GM18951 (cell line): ENCODE measurements around the gene GTF2H3.

Source experiments
- POLR2A ChIP-seq: IDR thresholded peaks from 4 replicates; pipeline ENCODE4 v1.6.1; 2011; ENCODE audit warnings: mild to moderate bottlenecking; ENCODE audit not compliant: insufficient read length, insufficient read depth; ENCODE audit errors: extremely low read depth
- in situ Hi-C: fragments of 300-500 bp; cut with MboI; formaldehyde crosslinking; loops from one replicate; pipeline ENCODE4 v1.12.0; 2022; ENCODE audit warnings: low sequenced_read_pairs, mixed read lengths, inconsistent platforms; ENCODE audit not compliant: unreplicated experiment

The GTF2H3 gene

DNA sequence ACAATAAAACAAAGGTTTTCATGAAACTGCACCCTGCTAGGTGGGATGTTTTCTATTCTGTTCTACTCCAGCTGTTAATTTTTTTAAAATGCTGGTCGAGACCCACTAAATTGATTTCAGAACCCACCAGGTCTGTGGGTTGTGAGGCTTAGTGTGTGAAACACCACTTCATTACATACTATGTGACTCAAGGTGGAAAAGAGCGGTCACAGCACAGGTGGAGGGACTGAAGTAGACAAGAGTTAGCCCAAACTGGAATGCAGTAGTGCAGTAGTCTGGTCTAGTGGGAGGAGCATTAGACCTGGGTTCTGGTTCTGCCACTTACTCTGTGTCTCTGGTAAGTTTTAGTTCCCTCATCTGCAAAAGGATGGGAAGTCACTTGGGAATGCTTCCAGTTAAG, 19.5 kb upstream of the GTF2H3 start:
- in situ Hi-C loops = no loop called here
- no peak for TF ChIP-seq POLR2A

DNA sequence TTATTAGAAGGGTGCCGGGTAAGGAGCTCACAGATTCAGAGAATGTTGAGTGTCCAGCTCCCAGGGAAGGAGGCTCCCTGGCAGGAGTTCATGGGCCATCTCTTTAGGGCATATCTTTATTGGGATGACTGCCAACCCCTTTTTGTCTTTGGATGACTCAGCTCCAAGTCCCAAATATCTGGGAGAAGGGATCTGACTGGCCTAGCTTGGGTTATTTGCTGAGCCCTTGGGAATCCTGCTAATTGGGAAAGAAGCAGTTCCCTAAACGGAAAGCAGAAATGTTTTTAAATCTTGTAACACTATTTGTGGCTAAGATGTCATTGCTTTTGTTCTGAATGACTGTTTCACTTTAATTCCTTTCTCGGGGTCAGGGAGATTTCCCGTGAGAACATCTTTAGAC, 19.1 kb upstream of the GTF2H3 start:
- no peak for TF ChIP-seq POLR2A
- in situ Hi-C loops = no loop called here

DNA sequence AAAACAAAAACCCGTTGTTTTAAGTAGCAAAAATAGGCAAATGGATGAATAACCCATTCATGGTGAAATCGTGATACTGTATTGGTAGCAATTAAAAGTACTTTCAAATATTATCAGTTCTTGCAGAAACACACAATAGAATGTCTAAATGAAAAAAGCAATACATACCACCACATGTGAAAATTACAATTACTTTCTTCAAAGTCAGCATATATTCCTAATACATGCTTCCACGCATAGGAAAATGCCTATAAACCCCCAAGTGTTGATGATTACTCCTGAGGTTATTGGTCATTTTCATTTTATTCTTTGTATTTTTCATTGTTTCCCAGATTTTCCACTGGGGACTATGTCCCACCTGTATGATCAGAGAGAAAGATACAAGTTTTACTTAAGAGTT, 16.5 kb upstream of the GTF2H3 start:
- no peak for TF ChIP-seq POLR2A
- in situ Hi-C loops = no loop called here

DNA sequence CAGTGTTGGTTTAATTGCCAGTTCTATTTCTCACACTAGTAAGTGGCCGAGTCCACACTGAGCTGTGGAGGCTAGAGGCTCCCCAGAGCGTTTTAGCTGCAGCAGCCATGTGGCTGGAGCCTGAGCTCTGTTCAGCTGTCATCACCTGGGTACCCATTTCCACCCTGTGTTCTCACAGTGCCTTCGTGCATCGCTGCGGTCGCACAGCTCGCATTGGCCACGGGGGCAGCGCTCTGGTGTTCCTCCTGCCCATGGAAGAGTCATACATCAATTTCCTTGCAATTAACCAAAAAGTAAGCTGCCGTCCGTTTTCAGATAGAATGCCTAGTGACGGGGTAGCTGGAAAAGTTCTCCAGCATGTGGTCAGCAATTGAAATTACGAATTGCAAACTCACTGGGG, 16.0 kb upstream of the GTF2H3 start:
- TF ChIP-seq POLR2A = no peak
- in situ Hi-C loops = no loop called here

DNA sequence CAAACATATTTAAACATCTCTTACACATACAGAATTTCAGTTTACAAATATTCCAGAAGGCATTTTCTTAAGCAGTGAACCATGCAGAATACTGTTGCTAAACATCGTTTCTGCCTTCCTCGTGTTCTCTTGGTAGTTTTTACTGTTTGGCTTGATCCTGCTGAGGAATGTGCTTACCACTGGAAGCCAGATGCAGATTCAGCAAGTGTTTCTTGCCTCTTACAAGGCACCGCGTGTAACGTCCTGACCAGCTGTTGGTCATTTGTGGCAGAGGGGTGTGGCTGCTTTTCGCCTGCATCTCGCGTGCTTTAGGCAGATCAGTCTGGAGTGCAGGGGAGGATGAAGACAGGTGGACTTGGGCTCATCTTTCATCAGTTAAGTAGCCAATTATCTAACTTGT, 12.5 kb upstream of the GTF2H3 start:
- in situ Hi-C loops = no loop called here
- TF ChIP-seq POLR2A = no peak

DNA sequence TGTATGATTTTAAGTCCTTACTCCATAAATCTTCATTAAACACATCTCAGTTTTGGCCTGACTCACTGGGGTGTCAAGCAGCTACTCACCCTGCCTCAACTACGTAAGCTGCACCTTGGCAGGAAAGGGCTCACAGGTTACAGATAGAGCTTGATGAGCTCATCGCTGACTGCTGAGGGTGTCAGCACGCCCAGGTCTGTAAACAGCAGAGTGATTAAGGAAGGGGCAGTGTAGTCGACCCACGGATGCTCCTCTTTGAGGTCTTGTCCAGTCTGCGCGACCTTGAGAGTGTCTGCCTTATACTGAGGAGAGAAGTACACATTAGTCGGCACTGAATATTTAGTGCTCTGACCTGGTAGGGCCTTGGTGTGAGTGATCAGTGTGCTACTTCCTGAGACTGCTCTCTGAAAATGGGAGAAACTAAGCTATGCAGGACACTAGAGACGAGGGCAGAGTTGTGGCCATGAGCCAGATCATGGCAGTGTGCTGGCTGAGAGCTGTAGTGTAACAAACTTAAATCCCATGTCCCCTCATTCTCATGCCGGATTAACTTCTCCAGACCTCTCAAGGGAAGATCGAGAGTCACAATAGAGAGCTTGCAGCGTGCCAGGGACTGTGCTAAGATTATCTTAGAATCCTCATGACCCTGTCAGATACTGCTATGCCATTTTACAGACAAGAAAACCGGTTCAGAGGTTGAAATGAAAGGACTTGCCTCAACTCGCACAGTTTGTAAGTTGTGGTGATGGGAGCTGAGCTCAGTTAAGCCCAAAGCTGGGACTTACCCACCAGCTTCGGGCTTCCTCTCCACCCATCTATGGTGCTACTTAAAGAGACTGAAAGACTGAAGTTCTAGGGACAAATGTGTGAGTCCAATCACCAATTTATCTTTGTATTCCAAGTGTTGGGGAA, 11.8 kb upstream of the GTF2H3 start:
- in situ Hi-C loops = no loop called here
- TF ChIP-seq POLR2A = no peak

DNA sequence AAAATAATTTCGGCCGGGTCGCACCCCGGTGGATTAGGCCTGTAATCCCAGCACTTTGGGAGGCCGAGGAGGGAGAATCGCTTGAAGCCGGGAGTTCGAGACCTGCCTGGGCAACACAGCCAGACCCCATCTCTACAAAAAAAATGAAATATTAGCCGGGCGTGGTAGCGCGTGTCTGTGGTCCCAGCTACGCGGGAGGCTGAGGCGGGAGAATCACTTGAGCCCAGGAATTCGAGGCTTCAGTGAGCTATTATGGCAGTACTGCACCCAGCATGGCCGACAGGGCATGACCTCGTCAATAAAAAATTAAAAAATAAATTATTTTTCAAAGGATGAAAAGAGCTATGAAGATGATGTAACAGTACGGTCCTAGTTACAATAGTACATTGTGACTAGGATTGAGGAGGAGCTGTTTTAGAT, 523 bp downstream of the GTF2H3 start:
- in situ Hi-C loops = no loop called here
- no peak for TF ChIP-seq POLR2A

DNA sequence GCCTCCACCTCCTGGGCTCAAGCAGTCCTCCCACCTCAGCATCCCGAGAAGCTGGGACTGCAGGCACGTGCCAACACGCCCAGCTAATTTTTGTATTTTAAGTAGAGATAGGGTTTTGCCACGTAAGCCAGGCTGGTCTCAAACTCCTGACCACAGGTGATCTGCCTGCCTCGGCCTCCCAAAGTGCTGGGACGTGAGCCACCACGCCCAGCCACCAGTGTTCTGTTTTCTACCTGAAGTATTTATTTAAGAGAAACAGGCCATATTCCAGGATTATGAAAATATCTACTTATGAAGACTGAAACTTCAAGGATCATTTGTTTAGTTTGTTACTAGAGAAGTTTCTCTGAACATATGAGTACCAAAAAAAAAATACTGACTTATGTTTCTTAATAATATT, 10.3 kb downstream of the GTF2H3 start:
- in situ Hi-C loops = no loop called here

DNA sequence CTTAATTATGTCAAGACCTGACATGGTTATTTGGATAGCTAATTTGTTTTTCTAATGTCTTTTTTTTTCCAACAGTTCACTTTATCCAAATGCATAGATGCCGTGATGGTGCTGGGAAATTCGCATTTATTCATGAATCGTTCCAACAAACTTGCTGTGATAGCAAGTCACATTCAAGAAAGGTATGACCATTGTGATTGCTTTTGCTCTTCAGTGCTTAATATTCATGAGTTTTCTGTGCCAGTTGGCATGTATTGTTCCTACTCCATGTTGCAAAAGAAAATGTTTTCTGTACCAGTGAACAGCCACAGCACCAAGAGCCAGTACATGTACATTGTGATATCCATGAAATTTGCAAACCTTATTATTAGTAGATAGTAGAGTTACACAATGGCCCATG, 11.8 kb downstream of the GTF2H3 start:
- no peak for TF ChIP-seq POLR2A
- in situ Hi-C loops = no loop called here

More for the DNA sequence above, 10.3 kb downstream of the GTF2H3 start:
- TF ChIP-seq POLR2A = no peak

DNA sequence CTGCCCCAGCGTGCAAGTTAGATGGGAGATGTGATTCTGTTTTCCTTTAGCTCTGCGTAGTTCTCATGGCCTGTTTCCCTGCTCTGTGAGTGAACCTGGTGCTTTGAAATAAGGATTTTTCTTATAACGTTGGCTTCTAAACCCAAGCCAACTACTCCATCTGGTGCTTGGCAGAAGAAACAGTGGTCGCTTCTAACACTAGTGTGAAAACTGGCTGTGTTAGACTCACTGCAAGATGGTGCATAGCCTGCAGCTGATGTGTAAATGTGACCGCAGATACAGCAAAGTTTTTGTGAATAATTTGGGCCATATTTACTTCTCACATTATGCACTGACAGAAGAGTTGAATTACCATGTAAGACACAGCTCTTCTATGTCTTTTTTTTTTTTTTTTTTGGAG, 12.2 kb downstream of the GTF2H3 start:
- in situ Hi-C loops = no loop called here
- no peak for TF ChIP-seq POLR2A

DNA sequence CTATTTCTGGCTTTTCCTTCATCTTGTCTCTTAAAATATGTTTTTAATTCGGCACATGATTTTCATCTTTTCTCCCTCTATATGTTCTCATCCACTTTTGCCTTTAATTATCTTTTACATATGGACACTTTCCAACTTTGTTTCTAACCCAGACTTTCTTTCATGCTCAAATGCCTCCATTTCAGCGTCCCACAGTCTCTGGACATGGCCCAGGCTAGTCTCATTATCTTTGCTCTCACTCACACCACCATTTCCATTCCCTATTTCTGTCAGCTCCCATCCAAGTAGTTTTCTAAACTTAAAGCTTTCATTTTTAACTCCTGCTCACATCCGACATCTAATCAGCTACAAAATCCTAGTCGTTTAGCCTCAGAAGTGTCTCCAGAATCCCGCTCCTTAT, 14.8 kb downstream of the GTF2H3 start:
- in situ Hi-C loops = no loop called here
- no peak for TF ChIP-seq POLR2A

DNA sequence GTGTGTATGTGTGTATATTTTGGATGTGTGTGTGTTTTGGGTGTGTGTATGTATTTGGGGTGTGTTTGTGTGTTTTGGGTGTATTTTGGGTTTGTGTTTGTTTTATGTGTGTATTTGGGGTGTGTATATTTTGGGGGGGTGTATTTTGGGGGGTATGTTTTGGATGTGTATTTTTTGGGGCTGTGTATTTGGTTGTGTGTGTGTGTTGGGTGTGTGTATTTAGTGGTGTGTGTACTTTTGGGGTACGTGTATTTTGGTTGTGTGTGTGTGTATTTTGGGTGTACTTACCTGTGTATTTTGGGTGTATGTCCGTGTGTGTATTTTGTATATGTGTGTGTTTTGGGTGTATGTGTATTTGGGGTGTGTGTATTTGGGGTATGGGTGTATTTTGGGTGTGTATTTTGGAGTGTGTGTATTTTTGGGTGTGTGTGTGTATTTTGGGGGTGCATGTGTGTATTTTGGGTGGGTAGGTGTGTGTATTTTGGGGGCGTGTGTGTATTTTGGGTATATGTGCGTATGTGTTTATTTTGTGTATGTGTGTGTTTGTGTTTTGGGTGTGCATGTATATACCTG, 20.6 kb downstream of the GTF2H3 start:
- TF ChIP-seq POLR2A = no peak
- in situ Hi-C loops = no loop called here

DNA sequence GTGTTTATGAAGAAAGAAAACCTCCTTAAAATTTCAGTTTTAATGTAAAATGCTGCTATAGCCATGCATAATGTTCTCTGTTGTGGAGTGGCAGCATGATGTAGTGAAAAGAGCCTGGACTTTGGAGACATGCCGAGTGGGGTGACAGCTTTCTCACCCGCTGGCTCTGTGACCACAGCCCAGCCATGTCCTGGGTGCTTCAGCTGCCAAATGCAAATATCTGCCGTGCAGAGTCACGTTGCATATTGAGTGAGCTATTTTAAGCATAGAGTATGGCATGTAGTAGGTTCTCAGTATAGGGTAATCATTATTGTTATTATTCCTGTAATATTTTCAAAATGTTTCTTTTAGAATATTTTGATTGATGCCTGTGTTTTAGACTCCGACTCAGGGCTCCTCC, 21.8 kb downstream of the GTF2H3 start:
- in situ Hi-C loops = no loop called here
- TF ChIP-seq POLR2A = no peak

DNA sequence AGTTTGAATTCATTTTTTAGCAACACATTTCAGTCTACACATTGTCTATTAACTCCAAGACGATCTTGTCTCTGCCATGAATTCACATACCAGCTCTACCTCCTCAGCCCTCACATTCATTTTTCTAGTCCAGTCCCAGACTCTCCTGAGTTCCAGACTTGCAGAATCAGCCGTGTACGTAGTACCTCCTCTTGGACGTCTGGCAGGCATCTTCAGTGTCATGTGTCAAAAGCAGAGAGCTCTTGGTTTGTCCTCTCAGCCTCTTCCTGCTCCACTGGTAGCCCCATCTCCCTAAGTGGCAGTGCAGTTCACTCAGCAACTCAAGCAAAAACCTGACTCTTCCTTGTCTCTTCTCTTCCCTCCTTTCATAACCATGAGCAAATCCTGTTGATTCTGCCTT, 22.8 kb downstream of the GTF2H3 start:
- no peak for TF ChIP-seq POLR2A
- in situ Hi-C loops = no loop called here
